Renal cortex interstitium (tissue), 15 donors: ENCODE measurements around the gene AHNAK. TPM values are rescaled to one million over a fixed set of nuclear protein-coding genes. Genes with fewer than 3 reads are reported as not detected.
A peak's percentile ranks its signal among the peaks of the same experiment; 100 is the strongest.
"Not testable (repeated sequence)": the region's sequence is repeated elsewhere in the genome, so short reads cannot be mapped to it uniquely, and the experiment has no call there.

ENCODE experiments used
- DNase-seq, 11 donors: peaks; one replicate each; pipeline ENCODE4 v3.0.0-alpha.2; 2013; ENCODE audit warnings: low read depth in 9 of 11, low spot score in 4 of 11; ENCODE audit errors: extremely low read depth in 1 of 11
- long read RNA-seq, 16 experiments: transcript quantifications; one replicate each; lab custom pipeline, GENCODE V29; 2026
- polyA plus RNA-seq, 3 donors: library from polyadenylated mRNA; unstranded; fragments of 120-200 nt; gene quantifications; one replicate each; pipeline ENCODE4 v1.2.1, GENCODE V29; 2013; ENCODE audit not compliant: insufficient read length in 3 of 3

Gene AHNAK, protein sequence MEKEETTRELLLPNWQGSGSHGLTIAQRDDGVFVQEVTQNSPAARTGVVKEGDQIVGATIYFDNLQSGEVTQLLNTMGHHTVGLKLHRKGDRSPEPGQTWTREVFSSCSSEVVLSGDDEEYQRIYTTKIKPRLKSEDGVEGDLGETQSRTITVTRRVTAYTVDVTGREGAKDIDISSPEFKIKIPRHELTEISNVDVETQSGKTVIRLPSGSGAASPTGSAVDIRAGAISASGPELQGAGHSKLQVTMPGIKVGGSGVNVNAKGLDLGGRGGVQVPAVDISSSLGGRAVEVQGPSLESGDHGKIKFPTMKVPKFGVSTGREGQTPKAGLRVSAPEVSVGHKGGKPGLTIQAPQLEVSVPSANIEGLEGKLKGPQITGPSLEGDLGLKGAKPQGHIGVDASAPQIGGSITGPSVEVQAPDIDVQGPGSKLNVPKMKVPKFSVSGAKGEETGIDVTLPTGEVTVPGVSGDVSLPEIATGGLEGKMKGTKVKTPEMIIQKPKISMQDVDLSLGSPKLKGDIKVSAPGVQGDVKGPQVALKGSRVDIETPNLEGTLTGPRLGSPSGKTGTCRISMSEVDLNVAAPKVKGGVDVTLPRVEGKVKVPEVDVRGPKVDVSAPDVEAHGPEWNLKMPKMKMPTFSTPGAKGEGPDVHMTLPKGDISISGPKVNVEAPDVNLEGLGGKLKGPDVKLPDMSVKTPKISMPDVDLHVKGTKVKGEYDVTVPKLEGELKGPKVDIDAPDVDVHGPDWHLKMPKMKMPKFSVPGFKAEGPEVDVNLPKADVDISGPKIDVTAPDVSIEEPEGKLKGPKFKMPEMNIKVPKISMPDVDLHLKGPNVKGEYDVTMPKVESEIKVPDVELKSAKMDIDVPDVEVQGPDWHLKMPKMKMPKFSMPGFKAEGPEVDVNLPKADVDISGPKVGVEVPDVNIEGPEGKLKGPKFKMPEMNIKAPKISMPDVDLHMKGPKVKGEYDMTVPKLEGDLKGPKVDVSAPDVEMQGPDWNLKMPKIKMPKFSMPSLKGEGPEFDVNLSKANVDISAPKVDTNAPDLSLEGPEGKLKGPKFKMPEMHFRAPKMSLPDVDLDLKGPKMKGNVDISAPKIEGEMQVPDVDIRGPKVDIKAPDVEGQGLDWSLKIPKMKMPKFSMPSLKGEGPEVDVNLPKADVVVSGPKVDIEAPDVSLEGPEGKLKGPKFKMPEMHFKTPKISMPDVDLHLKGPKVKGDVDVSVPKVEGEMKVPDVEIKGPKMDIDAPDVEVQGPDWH (N-terminal part only)
- polyA plus RNA-seq, result 100 to 1,000 TPM; 193 to 231 (median 198) TPM
- long read RNA-seq, donor 1, full-length matches to known transcripts, result 13 of 13 reads
- long read RNA-seq, donor 1, partial matches to known transcripts, result 0 of 13 reads
- long read RNA-seq, donor 1, other reads (novel, unspliced or antisense), result 0 of 13 reads
- long read RNA-seq, donor 2, full-length matches to known transcripts, result 15 of 15 reads
- long read RNA-seq, donor 2, partial matches to known transcripts, result 0 of 15 reads
- long read RNA-seq, donor 2, other reads (novel, unspliced or antisense), result 0 of 15 reads
- long read RNA-seq, donor 3, full-length matches to known transcripts, result 30 of 30 reads
- long read RNA-seq, donor 3, partial matches to known transcripts, result 0 of 30 reads
- long read RNA-seq, donor 3, other reads (novel, unspliced or antisense), result 0 of 30 reads
- long read RNA-seq, donor 4, full-length matches to known transcripts, result 23 of 23 reads
- long read RNA-seq, donor 4, partial matches to known transcripts, result 0 of 23 reads
- long read RNA-seq, donor 4, other reads (novel, unspliced or antisense), result 0 of 23 reads
- long read RNA-seq, donor 5, result 0 reads
- long read RNA-seq, donor 6, full-length matches to known transcripts, result 29 of 29 reads
- long read RNA-seq, donor 6, partial matches to known transcripts, result 0 of 29 reads
- long read RNA-seq, donor 6, other reads (novel, unspliced or antisense), result 0 of 29 reads
- long read RNA-seq, donor 7, full-length matches to known transcripts, result 16 of 16 reads
- long read RNA-seq, donor 7, partial matches to known transcripts, result 0 of 16 reads
- long read RNA-seq, donor 7, other reads (novel, unspliced or antisense), result 0 of 16 reads
- long read RNA-seq, donor 8, full-length matches to known transcripts, result 45 of 45 reads
- long read RNA-seq, donor 8, partial matches to known transcripts, result 0 of 45 reads
- long read RNA-seq, donor 8, other reads (novel, unspliced or antisense), result 0 of 45 reads
- long read RNA-seq, donor 9, full-length matches to known transcripts, result 13 of 13 reads
- long read RNA-seq, donor 9, partial matches to known transcripts, result 0 of 13 reads
- long read RNA-seq, donor 9, other reads (novel, unspliced or antisense), result 0 of 13 reads
- long read RNA-seq, donor 10, full-length matches to known transcripts, result 14 of 14 reads
- long read RNA-seq, donor 10, partial matches to known transcripts, result 0 of 14 reads
- long read RNA-seq, donor 10, other reads (novel, unspliced or antisense), result 0 of 14 reads
- long read RNA-seq, donor 11, full-length matches to known transcripts, result 10 of 10 reads
- long read RNA-seq, donor 11, partial matches to known transcripts, result 0 of 10 reads
- long read RNA-seq, donor 11, other reads (novel, unspliced or antisense), result 0 of 10 reads
- long read RNA-seq, donor 12, full-length matches to known transcripts, result 15 of 15 reads
- long read RNA-seq, donor 12, partial matches to known transcripts, result 0 of 15 reads
- long read RNA-seq, donor 12, other reads (novel, unspliced or antisense), result 0 of 15 reads
- long read RNA-seq, donor 13, result 0 reads
- long read RNA-seq, donor 14, full-length matches to known transcripts, result 5 of 5 reads
- long read RNA-seq, donor 14, partial matches to known transcripts, result 0 of 5 reads
- long read RNA-seq, donor 14, other reads (novel, unspliced or antisense), result 0 of 5 reads
- long read RNA-seq, donor 15, full-length matches to known transcripts, result 8 of 8 reads
- long read RNA-seq, donor 15, partial matches to known transcripts, result 0 of 8 reads
- long read RNA-seq, donor 15, other reads (novel, unspliced or antisense), result 0 of 8 reads
- long read RNA-seq, donor 16, full-length matches to known transcripts, result 48 of 48 reads
- long read RNA-seq, donor 16, partial matches to known transcripts, result 0 of 48 reads
- long read RNA-seq, donor 16, other reads (novel, unspliced or antisense), result 0 of 48 reads

DNA sequence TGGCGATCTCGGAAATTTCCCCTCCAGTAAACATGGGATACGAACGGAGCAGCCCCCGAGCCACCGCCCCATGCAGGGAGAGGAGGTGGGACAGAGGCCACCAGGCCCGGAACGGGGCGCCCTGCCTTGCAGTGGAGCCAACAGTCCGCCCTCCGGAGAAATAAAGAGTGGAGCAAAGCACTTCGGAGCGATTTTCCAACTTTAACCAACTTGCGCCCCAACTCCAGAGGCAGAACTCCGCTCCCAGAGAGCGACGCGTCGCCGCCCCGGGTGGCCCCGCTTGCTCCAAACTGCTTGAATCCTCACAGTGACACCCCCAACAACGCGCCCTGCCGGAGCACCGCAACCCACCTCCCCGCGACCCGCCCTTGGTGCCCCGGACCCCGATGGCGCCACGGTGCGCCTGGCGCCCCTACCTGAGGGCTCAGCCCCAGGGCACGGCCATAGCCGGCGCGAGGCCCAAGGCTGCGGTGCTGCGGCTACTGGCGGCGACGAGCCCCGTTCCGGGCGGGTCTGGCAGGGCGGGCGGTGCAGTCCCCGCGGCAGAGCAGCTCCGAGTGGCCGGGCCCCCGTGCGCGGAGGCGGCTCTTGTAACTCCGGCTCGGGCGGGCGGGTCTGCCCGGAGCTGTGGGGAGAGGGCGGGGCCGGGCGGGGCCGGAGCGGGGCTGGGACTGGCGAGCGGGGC, at the start of gene AHNAK:
Gene AHNAK (minus strand): TSS at position 563 of the 685 bp plus-strand sequence. CDS start 10,708 bp downstream, outside the sequence.
- peak in 2 of 11 donors; percentile 68 to 75 for DNase-seq

DNA sequence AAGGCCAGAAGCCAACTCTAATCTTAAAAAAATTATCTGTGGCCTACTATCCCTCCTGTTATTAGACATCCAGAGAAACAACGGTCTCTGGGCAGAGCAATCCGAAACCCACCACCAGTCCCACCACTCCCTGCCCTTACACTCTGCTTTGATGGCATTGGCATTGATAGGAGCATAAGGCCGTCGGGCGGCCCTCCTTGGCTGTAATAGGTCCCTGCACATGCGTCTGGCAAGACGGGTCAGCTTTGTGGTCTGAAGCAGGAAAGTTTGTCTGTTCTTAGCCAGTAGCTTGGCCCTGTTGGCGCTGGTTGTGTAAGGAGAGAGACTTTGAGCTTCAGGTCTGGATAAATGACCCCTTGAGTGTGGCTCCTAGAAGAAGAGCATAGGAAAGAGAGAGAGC, 48.5 kb upstream of the AHNAK start:
- no peak for DNase-seq

DNA sequence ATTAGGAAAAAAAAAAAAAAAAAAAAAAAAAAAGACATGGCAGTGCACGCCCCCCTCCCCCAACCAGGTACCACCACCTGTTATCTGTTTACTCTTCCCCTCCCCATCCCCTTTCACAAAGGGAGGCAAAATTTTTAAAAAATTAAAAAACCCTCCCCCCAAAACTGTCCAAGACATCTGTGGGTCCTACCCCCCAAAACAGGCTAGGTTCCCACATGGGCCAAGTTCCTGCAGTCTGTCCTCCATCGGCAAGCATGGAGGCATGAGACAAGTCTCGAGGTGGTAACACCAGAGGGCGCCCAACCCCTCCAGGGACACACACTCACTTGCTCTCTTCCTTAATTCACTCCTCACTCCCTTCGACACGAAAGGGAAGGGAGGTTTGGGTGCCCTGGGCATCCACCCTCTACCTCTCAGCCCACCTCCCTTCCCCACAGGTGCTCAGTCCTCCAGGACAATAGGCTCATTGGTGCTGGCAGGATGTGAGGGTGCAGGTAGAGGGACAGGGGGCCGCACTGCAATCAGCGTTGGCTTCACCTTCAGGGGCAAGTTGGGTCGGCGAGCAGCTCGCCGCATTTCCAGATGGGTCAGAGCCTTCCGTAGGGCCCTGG, 46.9 kb upstream of the AHNAK start:
- peak in 4 of 11 donors; percentile 46 to 51 (median 50) for DNase-seq

DNA sequence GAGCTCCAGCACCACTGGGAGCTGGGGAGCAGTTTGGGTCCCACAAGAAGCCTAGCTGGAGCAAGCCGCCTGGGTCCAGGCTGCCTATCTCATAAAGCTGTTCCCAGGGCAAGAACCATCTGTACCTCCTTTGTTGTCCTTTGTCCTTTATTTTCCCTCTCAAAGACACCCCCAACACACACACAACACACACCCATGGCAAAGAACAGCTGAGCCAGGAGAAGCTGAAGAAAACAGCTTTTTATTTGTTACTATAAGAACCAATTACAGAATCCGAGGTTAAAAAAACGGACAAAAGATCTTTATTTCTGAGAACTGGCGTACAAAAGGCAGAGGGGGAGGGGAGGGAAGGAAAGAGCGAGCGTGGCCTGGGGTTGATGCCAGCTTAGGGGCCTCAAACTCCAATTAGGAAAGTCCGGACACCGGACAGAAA, 46.4 kb upstream of the AHNAK start:
- DNase-seq, result no peak

DNA sequence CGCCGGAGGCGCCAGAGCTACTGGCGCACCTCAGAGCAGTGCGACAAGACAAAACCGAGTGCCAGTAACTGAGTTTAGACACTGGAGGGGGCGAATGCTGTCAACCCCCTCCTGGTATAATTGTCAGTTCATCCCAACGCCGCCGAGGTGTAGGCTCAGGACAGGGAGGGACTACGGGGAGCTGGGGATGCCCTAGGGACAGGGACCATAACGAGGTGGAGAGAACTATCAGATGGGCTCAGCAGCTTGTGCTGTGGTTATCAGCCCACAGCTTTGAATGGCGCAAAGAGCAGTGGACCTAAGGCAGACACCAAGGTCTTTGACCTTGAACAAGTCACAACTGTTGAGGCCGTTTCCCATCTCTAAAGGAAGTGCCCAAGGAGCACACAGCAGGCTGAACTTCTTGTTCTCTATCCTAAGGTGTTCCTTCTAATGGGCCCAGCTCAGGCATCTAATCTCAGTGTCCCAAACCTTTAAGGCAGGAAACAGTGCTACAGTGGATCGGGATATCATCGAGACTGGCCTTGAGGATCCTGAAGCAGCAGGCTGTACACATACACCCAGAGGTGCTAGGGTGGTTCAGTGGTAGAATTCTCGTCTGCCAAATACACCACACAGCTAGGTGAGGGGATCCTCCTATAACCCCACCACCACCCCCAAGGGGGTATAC, 45.7 kb upstream of the AHNAK start:
- DNase-seq, result no peak

DNA sequence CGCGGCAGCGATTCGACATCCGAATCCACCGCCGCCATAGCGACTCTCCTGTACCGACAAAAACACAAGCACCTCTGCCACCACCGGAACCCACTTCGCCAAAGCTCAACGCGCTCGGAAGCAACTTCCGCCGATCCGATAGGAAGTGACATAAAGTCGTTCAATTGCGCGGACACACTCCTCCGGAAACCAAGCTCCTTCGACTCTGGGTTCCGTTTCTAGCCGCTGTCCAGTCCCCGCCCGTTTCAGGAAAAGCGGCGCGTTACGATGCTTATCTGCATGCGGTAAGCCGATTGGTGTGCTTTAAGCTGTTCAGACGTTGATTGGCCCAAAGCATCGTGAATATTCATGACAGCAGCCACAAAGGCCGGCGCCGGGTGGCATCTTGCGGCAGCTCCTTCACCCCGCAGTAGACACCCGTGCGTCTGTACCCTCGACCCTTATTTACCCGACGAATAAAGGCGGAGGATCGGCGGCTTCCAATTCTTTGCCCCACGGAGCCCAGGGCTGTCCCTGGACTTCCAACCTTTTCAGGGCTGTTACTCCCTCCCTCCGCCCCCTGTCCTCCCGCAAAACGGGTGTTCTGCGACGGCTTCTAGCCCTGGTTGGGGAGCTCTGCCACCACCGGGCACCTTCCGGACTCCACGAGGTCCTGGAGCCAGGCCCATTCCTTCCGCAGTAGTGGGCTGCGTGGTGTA, 45.0 kb upstream of the AHNAK start, which contains the start of gene TUT1:
Gene TUT1 (minus strand): TSS at position 76 of the 698 bp plus-strand sequence. CDS start 38 bp downstream, at position 38.
- DNase-seq, result peak in 10 of 11 donors; percentile 96 to 99 (median 98)

DNA sequence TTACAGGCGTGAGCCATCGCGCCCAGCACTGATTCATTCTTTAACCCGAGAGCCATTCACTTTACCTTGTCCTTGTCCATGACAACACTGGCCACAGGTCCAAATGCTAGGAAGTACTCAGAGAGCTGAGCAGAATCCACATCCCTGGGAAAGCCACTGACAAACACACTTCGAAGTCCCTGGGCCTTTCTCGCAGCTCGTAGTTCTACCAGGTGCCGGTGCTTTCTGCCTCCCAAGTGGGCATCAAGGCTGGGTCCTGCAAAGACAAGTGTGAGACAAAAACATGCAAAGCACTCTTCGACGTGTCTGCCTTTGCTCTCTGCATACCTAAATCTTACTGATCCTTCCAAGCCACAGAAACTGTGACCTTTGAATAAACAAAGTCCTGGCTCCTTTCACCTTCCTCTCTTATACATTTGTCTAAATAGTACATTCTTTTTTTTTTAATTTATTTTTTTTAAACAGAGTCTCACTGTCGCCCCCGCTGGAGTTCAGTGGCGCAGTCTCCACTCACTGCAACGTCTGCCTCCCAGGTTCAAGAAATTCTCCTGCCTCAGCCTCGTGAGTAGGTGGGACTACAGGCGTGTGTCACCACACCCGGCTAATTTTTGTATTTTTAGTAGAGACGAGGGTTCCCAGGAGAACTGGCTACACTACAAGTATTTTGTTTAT, 42.5 kb upstream of the AHNAK start:
- DNase-seq, result no peak

DNA sequence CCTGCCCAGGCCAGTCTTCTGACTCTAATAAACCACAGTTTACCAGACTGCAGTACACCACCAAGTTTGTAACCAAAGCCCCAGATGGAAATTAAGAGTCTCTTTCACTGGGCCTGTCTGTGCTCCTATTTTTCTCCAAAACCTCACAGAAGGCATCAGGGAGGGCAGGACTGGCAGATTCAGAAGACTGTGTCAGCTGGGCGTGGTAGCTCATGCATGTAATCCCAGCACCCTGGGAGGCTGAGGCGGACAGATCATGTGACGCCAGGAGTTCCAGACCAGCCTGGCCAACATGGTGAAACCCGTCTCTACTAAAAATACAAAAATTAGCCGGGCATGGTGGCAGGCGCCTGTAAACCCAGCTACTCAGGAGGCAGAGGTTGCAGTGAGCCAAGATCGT, 38.8 kb upstream of the AHNAK start:
- not testable (repeated sequence) for DNase-seq

DNA sequence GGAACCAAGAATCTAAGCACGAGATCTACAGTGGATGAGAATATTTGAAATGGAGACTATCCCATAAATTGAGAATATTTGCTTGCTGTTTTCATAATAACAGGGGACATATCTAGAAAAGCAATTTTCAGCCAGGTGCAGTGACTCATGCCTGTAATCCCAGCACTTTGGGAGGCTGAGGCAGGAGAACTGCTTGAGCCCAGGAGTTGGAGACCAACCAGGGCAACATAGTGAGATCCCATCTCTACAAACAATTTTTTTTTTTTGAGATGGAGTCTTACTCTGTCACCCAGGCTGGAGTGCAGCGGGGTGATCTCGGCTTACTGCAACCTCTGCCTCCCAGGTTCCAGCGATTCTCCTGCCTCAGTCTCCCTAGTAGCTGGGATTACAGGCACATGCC, 35.1 kb upstream of the AHNAK start:
- DNase-seq, result not testable (repeated sequence)

DNA sequence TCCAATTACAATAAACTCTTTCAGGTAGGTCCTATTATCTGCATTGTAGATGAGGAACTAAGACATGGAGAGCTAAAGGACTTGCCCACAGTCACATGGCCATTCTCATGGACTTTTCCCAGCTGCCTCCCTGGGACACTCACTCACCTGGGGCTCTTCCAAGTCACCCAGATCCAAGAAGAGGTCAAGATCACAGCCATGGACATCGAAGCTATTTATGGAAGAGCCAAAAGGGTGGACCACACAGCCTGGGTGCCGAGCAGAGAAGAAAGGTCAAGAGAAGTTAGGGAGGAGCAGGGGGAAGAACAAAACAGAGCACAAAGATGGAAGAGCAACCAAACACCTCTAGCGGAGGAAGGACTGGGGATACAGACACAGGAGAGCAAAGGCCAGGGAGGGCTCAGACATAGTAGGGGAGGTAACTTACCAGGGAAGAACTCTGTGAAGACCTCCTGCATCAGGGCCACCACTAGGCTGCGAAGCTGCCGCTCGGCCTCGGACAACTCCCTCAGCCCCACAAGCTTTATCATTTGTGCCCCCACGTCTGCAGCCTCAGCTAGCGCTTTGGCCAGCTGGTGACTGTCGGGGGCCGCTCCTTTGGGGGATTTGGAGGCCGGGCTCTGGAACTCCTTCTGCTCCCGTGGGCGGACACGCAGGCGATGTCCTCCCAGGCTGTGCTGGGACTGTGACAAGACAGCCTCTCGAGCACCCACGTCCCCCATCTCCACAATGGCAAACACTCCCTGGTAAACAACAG, 34.5 kb upstream of the AHNAK start:
- no peak for DNase-seq

DNA sequence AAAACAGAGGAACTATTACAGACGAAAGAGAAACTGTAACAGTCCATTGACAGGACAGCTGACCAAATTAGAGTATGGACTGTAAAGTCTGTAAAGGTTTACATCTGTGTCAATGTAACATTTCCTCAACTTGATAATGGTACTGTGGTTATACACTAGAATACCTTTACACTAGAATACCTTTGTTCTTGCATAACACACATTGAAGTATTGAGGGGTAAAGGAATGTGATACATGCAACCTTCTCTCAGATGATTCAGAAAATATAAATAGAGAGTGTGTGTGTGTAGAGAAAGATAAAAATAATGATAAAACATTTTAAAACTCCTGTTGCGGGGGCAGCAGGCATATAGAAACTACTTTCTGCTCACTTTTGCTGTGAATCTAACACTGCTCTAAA, 32.6 kb upstream of the AHNAK start:
- no peak for DNase-seq

DNA sequence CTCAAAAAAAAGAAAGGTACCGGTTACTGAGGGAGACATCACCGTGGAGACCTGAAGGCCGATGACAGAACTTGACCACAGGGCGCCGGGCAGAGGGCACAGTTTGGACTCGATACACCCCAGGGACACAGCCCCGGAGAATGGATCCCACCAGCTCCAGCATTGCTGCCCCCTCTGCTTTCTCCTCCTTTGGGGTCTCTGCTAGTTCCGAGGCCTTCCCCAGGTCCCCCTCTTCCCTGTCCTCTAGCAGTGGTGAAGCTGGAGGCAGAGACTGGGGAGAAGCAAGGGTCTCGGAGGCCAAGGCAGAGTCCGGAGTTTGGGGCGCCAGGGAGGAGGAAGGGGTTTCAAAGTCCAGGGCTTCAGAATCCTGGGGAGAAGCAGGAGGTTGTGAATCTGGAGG, 31.9 kb upstream of the AHNAK start:
- DNase-seq, result no peak
